ENCODE results near the gene RP2.

Gene RP2

GRCh38 chrX:46920235-46920634 is 83.4 kb downstream of the RP2 start:
- no peak for DNase-seq (ENCODE audit: low read depth)

- no peak for DNase-seq (ENCODE audit: low read depth)
Measured at GRCh38 chrX:46922611-46923010, 85.8 kb downstream of the RP2 start.

- no peak for DNase-seq (ENCODE audit: low read depth)
Measured at GRCh38 chrX:46927718-46928117, 90.9 kb downstream of the RP2 start.

- no peak for DNase-seq (ENCODE audit: low read depth)
Measured at GRCh38 chrX:46929439-46930261, 92.8 kb downstream of the RP2 start.

Data from CMK (cell line).